Left ventricle myocardium inferior (tissue), 1 donor: ENCODE data around the gene BAAT. TPM values are rescaled to one million over a fixed set of nuclear protein-coding genes. Genes with fewer than 3 reads are reported as not detected.

Source experiments
- DNase-seq: peaks from one replicate; pipeline ENCODE4 v3.0.0-alpha.2; 2020
- H3K27ac ChIP-seq: fragments of 200-600 bp; replicated peaks from 2 replicates; pipeline ENCODE4 v1.8.0; 2021
- H3K27me3 ChIP-seq: fragments of 200-600 bp; 2 replicates; pipeline ENCODE4 v1.8.0; 2021; ENCODE audit warnings: low read depth
- H3K36me3 ChIP-seq: fragments of 200-600 bp; 2 replicates; pipeline ENCODE4 v1.8.0; 2021
- H3K4me1 ChIP-seq: fragments of 200-600 bp; 2 replicates; pipeline ENCODE4 v1.8.0; 2021
- H3K4me3 ChIP-seq: fragments of 200-600 bp; 2 replicates; pipeline ENCODE4 v1.8.0; 2021; ENCODE audit warnings: mild to moderate bottlenecking, moderate library complexity
- H3K9me3 ChIP-seq: fragments of 200-600 bp; replicated peaks from 2 replicates; pipeline ENCODE4 v1.8.0; 2021
- CTCF ChIP-seq: fragments of 200-600 bp; IDR thresholded peaks from 2 replicates; pipeline ENCODE4 v1.8.0; 2021; ENCODE audit warnings: antibody characterized with exemption, mild to moderate bottlenecking, borderline replicate concordance
- intact Hi-C: fragments of 100-400 bp; cut with micrococcal nuclease; formaldehyde crosslinking; loops from one replicate; pipeline ENCODE4 v1.11.0; 2022
- total RNA-seq: library from RNA; stranded (reverse); fragmentation: NEBNext Ultra II Directional; extraction: Animal tissue kit (Norgen Biotek cat#: 25700); gene quantifications from one replicate; pipeline ENCODE4 v1.2.1, GENCODE V29; 2021
- donor health status: DM: no; HTN: yes; CAD: no; lungs with severe emphysema.

The BAAT gene
- total RNA-seq, 1 donor from 2014 or later: not detected

- intact Hi-C loops: no loop called here
- TF ChIP-seq CTCF: no peak
- no peak overlapping the region for H3K27ac ChIP-seq
Measured at GRCh38 chr9:101369286-101369685, 15.5 kb downstream of the BAAT start.

GRCh38 chr9:101367323-101367722 is 17.5 kb downstream of the BAAT start:
- Histone ChIP-seq H3K27ac (no peak overlapping the region), H3K4me1 (no peaks in the 10 kb centered on the region), H3K4me3 (no peak overlapping the region), H3K36me3 (no peaks in the 10 kb centered on the region), H3K9me3 (peaks cover 4% of the 10 kb centered on the region), H3K27me3 (no peaks in the 10 kb centered on the region)
- DNase-seq: no peak
- intact Hi-C loops: no loop called here
- no peak for TF ChIP-seq CTCF

More at GRCh38 chr9:101369286-101369685, 15.5 kb downstream of the BAAT start:
- no peaks in the 10 kb centered on the region for H3K4me1 ChIP-seq
- no peak for DNase-seq
- H3K9me3 ChIP-seq: peaks cover 4% of the 10 kb centered on the region
- no peaks in the 10 kb centered on the region for H3K36me3 ChIP-seq
- no peaks in the 10 kb centered on the region for H3K27me3 ChIP-seq
- H3K4me3 ChIP-seq: no peak overlapping the region

- Histone ChIP-seq H3K27me3 (no peaks in the 10 kb centered on the region), H3K36me3 (no peaks in the 10 kb centered on the region), H3K9me3 (no peaks in the 10 kb centered on the region), H3K4me1 (no peaks in the 10 kb centered on the region), H3K27ac (no peak overlapping the region), H3K4me3 (no peak overlapping the region)
- intact Hi-C loops: no loop called here
- no peak for DNase-seq
- TF ChIP-seq CTCF: no peak
Measured at GRCh38 chr9:101366038-101366756, 18.6 kb downstream of the BAAT start.

GRCh38 chr9:101365181-101365580 is 19.6 kb downstream of the BAAT start:
- no peak overlapping the region for H3K27ac ChIP-seq
- no peaks in the 10 kb centered on the region for H3K36me3 ChIP-seq
- intact Hi-C loops: no loop called here
- no peaks in the 10 kb centered on the region for H3K27me3 ChIP-seq
- TF ChIP-seq CTCF: no peak
- no peaks in the 10 kb centered on the region for H3K4me1 ChIP-seq
- H3K4me3 ChIP-seq: no peak overlapping the region
- DNase-seq: no peak
- H3K9me3 ChIP-seq: no peaks in the 10 kb centered on the region

- no peak for DNase-seq
- H3K9me3 ChIP-seq: no peaks in the 10 kb centered on the region
- no peak overlapping the region for H3K4me3 ChIP-seq
- no peaks in the 10 kb centered on the region for H3K27me3 ChIP-seq
- intact Hi-C loops: no loop called here
- no peak overlapping the region for H3K27ac ChIP-seq
- no peaks in the 10 kb centered on the region for H3K4me1 ChIP-seq
- H3K36me3 ChIP-seq: no peaks in the 10 kb centered on the region
- TF ChIP-seq CTCF: no peak
Measured at GRCh38 chr9:101362450-101362849, 22.4 kb downstream of the BAAT start.
